ENCODE results near the gene CLIP2. TPM values are rescaled to one million over a fixed set of nuclear protein-coding genes. Genes with fewer than 3 reads are reported as not detected.
"Not testable (repeated sequence)": the region's sequence is repeated elsewhere in the genome, so short reads cannot be mapped to it uniquely, and the experiment has no call there.

Gene CLIP2
- total RNA-seq, 2 donors from 2014 or later, result 50.7 to 52.9 TPM

DNA sequence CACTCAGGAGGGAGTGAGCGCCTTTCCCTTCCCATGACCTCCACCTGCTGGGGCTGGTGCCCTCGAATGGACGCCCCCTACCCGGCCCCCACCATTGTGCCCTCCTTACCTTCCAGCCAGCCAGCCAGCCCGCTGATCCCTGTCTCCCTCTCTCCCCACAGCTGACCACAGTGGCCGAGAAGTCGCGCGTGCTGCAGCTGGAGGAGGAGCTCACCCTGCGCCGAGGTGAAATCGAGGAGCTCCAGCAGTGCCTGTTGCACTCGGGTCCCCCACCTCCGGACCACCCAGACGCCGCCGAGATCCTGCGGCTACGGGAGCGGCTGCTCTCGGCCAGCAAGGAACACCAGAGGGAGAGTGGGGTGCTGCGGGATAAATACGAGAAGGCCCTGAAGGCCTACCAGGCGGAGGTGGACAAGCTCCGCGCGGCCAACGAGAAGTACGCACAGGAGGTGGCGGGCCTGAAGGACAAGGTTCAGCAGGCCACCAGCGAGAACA lies 86.6 kb downstream of the CLIP2 start:
- Histone ChIP-seq H3K27me3 (replicated peaks; ENCODE audit: insufficient read depth) (no peaks in the 10 kb centered on the region), H3K9me3 (no peaks in the 10 kb centered on the region), H3K27ac (no peak overlapping the region), H3K4me3 (no peak overlapping the region), H3K36me3 (peaks cover 10% of the 10 kb centered on the region), H3K4me1 (ENCODE audit: control insufficient read depth in 1 of 2, low read depth in 2 of 2) (peaks cover 10 to 20% of the 10 kb centered on the region in 2 donors)
- no peak for DNase-seq (ENCODE audit: low spot score)
- ATAC-seq (ENCODE audit: insufficient number of reproducible peaks, low FRiP score, low read depth), result no peak
- TF ChIP-seq, protein P1, sequence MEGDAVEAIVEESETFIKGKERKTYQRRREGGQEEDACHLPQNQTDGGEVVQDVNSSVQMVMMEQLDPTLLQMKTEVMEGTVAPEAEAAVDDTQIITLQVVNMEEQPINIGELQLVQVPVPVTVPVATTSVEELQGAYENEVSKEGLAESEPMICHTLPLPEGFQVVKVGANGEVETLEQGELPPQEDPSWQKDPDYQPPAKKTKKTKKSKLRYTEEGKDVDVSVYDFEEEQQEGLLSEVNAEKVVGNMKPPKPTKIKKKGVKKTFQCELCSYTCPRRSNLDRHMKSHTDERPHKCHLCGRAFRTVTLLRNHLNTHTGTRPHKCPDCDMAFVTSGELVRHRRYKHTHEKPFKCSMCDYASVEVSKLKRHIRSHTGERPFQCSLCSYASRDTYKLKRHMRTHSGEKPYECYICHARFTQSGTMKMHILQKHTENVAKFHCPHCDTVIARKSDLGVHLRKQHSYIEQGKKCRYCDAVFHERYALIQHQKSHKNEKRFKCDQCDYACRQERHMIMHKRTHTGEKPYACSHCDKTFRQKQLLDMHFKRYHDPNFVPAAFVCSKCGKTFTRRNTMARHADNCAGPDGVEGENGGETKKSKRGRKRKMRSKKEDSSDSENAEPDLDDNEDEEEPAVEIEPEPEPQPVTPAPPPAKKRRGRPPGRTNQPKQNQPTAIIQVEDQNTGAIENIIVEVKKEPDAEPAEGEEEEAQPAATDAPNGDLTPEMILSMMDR (IDR thresholded peaks at IDR 0.05), result no peak

- no peak for DNase-seq (ENCODE audit: low spot score)
- H3K4me1 ChIP-seq (ENCODE audit: control insufficient read depth in 1 of 2, low read depth in 2 of 2), result peaks cover 11 to 18% of the 10 kb centered on the region in 2 donors
These were observed 87.2 kb downstream of the CLIP2 start for GRCh38 chr7:74376256-74377036.

DNA sequence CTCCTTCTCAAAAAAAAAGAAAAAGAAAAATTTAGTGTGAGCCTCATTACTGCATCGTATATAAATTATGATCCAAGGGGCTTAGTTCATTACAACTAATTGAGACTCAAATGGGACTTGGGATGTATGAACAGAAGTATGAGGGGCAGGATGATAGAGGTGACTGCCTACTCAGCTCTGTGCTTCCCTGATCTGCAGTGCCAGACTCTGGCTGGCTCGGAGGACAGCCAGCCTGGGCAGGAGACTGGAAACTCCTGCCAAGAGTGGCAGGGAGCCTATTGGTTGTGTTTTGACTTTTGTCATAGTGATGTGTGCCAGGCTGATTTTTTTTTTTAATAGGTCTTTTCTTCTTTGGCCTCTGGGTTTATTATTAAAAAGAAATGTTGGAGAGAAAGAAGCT lies 90.7 kb downstream of the CLIP2 start:
- Histone ChIP-seq H3K9me3 (no peaks in the 10 kb centered on the region), H3K36me3 (peaks cover 10% of the 10 kb centered on the region), H3K4me3 (no peak overlapping the region), H3K4me1 (ENCODE audit: control insufficient read depth in 1 of 2, low read depth in 2 of 2) (peaks cover 8% of the 10 kb centered on the region in 2 donors), H3K27ac (peak overlapping the region in 1 of 2 donors; percentile 71), H3K27me3 (replicated peaks; ENCODE audit: insufficient read depth) (no peaks in the 10 kb centered on the region)
- no peak for DNase-seq (ENCODE audit: low spot score)
- no peak for ATAC-seq (ENCODE audit: insufficient number of reproducible peaks, low FRiP score, low read depth)
- TF ChIP-seq, protein P1 (IDR thresholded peaks at IDR 0.05), result no peak

More at GRCh38 chr7:74376256-74377036, 87.2 kb downstream of the CLIP2 start:
- Histone ChIP-seq H3K27ac (no peak overlapping the region), H3K4me3 (no peak overlapping the region), H3K9me3 (no peaks in the 10 kb centered on the region), H3K27me3 (replicated peaks; ENCODE audit: insufficient read depth) (no peaks in the 10 kb centered on the region), H3K36me3 (peaks cover 10% of the 10 kb centered on the region)
- TF ChIP-seq, protein P1 (IDR thresholded peaks at IDR 0.05), result no peak
- ATAC-seq (ENCODE audit: insufficient number of reproducible peaks, low FRiP score, low read depth), result no peak

DNA sequence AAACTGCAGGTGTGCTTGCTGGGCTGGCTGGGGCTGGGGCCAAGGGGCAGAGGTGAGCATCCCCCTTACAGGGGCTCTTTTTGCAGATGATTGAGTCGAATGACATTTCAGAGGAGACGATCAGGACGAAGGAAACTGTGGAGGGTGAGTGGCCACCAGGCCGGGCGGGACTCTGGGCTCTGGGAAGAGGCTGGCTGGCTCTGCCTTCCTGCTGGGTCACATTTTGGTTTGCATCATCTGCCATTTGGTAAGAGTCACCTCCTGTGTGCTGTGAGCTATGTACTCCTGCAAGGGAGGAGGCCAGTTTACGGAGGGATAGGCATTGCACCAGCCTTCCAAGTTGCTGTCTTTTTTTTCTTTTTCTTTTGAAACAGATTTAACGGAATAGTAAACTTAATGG lies 91.5 kb downstream of the CLIP2 start:
- ATAC-seq (ENCODE audit: insufficient number of reproducible peaks, low FRiP score, low read depth), result no peak
- peaks cover 9% of the 10 kb centered on the region for H3K36me3 ChIP-seq

DNA sequence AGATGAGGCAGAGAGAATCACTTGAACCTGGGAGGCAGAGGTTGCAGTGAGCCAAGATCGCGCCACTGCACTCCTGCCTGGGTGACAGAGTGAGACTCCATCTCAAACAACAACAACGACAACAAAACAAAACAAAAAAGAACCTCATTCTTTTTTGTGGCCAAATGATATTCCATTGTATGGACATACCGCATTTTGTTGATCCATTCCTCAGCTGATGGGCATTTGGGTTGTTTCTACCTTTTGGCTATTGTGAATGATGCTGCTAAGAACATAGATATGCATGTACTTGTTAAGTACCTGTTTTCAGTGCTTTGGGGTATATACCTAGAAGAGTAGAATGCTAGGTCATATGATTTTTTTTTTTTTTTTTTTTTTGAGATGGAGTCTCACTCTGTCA lies 94.9 kb downstream of the CLIP2 start:
- not testable (repeated sequence) for ATAC-seq (ENCODE audit: insufficient number of reproducible peaks, low FRiP score, low read depth); DNase-seq (ENCODE audit: low spot score)
- peaks cover 15% of the 10 kb centered on the region for H3K36me3 ChIP-seq

More for the DNA sequence above, 91.5 kb downstream of the CLIP2 start:
- Histone ChIP-seq H3K27me3 (replicated peaks; ENCODE audit: insufficient read depth) (no peaks in the 10 kb centered on the region), H3K4me3 (no peak overlapping the region), H3K9me3 (no peaks in the 10 kb centered on the region), H3K27ac (peak overlapping the region in 1 of 2 donors; percentile 71), H3K4me1 (ENCODE audit: control insufficient read depth in 1 of 2, low read depth in 2 of 2) (peaks cover 8% of the 10 kb centered on the region in 2 donors)
- TF ChIP-seq, protein P1 (IDR thresholded peaks at IDR 0.05), result no peak
- no peak for DNase-seq (ENCODE audit: low spot score)

GRCh38 chr7:74384854-74385253 lies 95.6 kb downstream of the CLIP2 start:
- DNase-seq (ENCODE audit: low spot score); H3K27me3 ChIP-seq (replicated peaks; ENCODE audit: insufficient read depth); H3K4me1 ChIP-seq (ENCODE audit: control insufficient read depth in 1 of 2, low read depth in 2 of 2); H3K4me3 ChIP-seq; H3K9me3 ChIP-seq; H3K27ac ChIP-seq; ATAC-seq (ENCODE audit: insufficient number of reproducible peaks, low FRiP score, low read depth): not testable (repeated sequence)
- H3K36me3 ChIP-seq, result peaks cover 21% of the 10 kb centered on the region

More for the DNA sequence above, 94.9 kb downstream of the CLIP2 start:
- not testable (repeated sequence) for H3K9me3 ChIP-seq; H3K4me3 ChIP-seq; H3K27me3 ChIP-seq (replicated peaks; ENCODE audit: insufficient read depth); H3K4me1 ChIP-seq (ENCODE audit: control insufficient read depth in 1 of 2, low read depth in 2 of 2); H3K27ac ChIP-seq

Measured in thoracic aorta (tissue), 2 donors.